HG03139 (cell line): ENCODE results near the gene COPS8.

Source experiments
- ATAC-seq: cut with Tn5 transposase; IDR thresholded peaks from one replicate; pipeline ENCODE4 v1.9.1; 2021; ENCODE audit not compliant: unreplicated experiment

Gene COPS8

DNA sequence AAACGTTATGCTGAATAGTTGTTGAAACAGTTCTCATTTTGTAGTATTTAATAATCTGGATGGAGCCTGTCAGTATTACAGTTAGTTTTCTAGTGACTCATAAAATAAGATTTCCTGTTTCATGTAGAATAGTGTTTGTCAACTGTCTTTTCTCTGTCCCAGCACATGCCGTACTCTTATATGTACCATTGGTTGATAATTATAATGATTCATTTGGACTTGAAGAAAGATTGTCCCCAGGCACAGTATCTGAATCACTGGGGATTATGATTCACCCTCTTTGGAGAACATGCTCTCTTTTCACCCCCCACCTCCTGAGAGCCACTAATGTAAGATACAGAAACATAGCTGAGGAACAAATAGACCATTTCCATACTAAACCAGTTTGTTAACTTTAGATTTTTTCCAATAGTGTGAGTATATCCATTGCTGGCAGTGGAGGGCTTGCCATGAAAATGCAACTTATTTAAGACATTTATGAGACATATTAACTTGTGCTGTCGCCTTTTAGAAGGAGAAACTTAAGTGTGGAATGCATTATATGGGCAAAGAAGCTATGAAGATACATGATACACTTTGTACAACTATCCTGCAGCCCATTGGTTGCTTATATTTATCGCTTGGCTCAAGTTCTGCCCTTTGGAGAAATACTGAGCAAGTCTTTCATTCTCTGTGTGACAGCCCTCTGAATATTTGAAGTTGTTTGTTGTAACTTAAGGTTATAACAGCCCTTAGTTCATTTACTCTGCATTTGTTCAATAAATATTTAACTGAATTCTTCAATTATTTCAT is 12.4 kb downstream of the COPS8 start:
- ATAC-seq: no peak

DNA sequence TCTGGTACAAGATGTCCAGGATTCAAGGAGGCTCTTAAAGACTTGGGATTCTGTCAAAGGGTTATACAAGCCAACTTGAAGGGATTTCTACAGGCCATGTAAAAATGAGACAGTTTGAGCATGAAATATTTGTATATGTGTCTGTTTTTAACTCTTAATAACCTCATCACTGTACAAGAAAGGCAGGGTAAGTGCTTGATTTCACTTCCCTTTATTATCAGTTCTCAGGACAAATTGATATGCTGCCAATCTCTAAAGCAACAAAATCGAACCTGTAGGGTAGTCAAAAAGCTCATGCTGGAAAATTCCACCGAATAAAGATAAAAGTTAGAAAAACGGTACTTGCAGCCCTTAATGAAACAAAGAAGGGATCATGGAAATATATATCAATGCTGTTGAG is 14.1 kb downstream of the COPS8 start:
- ATAC-seq: no peak

DNA sequence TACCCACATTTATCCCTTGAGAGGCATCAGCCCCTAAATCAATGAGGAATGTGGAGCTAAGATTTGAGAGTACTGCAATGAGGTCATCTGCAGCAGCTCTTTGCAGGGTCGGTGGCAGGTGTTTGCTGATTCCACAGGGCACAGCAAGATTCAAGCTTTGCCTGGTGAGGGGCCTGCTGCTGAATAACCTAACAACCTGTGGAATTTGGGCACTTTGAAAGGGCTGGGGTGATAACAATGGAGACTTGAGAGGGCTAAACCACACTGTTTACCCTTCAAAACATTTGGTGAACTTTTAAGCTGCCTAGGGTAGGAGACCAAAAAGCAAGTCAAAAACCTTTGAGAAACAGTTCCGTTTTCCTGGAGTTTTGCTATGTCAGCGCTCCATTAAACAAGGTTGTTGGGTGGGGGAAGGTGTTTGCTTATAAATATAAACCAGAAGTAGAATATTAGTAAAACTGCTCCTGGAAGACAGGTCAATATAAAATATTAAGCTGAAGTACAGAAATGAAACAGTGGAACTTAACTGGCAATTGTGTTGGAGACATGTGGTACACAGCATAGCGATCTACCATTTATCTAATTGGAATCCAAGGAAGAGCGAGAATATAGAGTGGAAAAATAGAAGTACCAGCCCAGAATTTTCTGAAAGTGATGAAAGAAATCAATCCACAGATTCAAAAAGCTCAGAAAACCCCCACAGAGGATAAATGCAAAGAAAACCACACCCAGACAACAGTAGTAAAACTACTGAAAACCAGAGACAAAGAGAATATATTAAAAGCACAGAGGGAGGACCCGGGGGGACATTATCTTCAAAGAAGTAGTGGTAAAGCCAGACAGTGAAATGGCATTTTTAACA is 15.7 kb downstream of the COPS8 start:
- no peak for ATAC-seq

DNA sequence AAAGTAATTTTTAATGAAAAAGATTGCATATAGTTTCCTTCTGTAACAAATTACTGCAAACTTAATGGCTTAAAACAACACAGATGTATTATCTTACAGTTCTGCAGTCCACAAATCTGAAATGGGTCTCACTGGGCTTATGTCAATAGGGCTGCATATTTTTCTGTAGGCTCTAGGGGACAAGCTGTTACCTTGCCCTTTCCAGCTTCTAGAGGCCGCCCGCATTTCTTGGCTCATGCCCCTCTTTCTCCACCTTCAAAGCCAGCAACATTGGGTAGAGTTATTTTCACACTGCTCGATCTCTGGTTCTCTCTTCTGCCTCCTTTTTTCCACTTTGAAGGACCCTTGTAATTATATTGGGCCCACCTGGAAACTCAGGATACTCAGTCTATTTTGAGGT is 16.7 kb downstream of the COPS8 start:
- ATAC-seq: no peak

DNA sequence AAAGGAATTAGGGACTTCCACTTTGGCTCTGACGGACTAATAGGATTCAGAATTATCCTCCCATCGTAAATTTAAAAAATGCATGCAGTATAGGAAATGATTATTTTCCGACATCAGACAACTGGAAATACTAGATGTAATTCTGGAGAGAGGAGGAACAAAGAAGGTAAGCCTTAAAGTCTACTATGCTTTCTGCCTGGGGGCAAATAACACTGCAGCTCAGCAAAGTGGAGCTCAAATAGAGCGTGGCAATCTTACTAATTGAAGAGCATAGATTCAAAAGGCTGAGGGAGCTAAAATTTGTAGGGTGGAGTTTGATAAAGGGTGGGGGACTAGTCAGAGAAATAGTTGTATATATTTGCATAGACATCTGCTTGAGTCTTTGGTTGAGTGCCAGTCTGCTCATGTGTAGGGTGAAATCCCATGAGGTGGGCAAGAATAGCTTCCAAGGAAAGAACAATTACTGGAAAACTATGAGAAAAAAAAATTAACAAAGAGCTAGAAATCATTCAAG is 23.8 kb downstream of the COPS8 start:
- no peak for ATAC-seq

DNA sequence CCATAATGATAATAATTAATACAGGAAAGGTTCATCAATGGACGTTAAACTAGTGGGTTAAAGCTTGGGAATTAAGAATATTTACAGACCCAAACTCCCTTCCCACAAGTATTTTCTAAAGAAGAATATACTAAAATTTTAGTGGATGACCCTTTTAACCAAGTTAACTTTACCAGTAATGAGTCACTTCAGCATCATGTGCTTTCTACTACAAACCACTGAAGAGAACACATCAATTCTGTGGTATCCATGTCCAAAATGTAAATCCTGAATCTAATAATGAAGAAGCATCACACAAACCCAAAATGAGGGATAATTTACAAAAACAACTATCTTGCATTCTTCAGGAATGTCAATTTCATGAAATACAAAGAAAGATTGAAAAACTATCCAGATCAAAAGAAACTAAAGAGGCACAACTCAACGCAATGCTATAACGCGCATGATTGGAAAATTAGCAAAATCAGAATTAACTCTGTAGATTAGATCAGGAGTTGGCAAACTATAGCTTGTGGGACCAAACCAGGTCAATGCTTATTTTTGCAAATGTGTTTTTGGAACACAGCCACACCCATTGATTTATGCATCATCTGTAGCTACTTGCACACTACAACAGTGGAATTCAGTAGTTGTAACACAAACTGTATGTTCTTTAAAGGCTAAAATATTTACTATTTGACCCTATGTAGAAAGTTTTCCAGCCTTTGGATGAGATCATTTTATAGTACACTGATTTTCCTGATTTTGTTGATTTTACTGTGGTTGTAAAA is 27.5 kb downstream of the COPS8 start:
- no peak for ATAC-seq

DNA sequence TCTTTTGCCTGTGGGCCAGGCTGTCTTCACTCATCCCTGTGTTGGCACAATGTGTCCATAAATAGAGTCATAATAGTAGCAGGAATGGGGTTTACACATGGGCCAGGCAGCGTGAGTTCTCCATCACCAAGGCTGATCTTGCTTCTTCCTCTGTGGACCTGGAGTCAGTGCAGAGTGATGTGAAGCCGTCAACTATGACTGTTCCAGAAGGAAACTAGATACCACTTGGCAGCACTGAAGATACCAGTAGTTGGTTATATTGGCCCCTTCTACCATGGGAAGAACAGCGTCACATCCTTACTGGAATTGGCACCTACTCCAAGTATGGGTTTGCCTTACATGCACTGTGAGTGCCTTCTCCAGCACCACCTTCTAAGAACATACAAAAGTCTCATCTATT is 30.2 kb downstream of the COPS8 start:
- no peak for ATAC-seq

DNA sequence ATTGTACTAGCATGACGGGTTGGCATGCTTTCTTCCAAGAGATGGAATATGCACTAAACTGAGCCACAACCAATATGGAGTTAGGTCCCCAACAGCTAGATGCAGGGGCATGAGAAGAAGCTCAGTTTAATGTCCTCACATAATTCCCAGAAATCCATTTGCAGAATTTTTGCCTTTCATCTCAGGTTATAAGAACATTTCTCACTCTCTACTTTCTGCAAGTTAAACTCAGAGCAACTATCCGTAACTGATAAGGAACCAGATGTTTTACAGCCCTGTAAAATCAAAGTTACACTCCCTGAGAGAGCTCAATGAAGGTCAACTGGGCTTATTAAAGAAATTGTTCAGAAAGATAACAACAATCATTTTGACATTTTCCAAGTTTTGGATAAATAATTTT is 30.7 kb downstream of the COPS8 start:
- ATAC-seq: no peak

DNA sequence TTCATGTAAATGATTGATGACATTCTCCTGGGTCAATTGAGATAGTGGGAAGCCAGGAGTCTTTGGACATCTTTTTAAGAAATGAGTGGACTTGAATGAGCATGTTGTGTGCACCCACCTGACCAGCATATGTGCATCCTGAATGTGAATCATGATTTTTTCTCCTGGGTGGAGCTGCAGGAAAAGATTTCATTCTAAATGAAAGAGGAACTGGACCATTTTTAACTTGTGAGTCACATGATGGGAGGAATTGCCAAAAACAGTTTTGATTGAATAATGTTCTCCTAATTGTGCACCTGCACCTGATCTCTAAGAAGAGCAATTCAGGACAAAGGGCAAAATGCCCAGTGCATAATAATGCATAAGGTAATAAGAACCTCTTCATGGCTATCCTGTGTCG is 32.3 kb downstream of the COPS8 start:
- no peak for ATAC-seq

DNA sequence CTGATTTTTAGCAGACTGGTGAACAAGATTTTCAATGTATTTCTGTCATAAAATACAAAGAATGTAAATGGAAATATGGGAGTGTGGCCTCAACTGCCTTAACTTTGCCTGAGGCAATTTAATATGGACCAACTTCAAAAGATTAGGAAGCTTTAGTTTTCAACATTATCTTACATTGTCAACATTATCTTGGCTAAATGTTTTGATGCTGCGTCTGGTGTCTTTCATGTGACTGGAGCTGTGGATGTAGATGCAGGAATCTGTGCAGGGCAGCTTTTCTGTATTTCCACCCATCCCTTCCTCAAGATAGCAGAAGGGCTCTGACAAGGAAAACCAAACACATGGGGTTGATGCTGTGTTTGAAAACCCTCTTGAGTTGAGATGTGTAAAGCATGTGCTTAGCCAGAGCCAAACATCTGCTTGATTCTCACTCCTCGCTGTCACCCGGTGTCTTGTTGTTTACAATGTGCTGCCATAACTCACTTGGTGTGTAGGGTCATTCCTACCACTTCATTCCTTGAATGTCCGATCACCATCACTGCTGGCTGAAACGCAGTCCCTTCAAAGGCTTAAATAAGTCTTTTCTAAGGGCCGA is 33.0 kb downstream of the COPS8 start:
- no peak for ATAC-seq

DNA sequence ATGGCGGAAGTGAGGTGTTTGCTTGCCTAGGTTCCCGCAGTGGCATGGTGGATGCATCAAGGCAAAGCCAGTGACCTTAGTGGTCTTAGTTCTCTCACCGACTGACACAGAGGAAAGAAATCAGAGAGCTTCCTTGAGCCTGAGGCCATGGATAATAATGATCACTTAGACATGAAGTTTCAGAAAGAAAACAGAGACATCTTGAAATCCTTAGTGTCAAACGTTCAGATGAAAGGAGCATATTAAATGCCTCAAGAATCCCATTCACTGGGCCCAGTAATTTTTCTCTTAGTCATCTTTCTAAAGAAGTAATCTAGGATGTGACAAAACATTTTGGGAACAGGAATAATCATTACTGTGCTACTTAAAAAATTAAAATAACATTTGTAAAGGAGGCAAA is 35.2 kb downstream of the COPS8 start:
- ATAC-seq: no peak

DNA sequence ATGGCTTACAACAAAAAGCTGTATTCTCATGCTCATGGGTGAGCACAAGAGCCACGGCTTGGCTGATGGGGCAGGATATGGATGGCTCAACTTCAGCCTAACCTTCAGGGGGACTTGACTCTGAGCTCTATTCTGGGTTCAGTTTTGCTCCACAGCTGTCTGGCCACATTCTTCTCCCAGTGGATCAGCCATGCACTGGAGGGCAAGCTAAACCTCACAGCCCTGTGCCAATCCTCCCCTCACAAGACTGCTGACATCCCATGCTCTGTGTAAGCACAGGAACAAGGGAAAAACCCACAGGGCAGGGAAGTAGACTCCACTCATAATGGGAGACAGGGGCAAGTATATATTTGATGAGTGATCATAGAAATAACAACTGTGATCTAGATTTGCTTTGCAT is 35.6 kb downstream of the COPS8 start:
- ATAC-seq: no peak

DNA sequence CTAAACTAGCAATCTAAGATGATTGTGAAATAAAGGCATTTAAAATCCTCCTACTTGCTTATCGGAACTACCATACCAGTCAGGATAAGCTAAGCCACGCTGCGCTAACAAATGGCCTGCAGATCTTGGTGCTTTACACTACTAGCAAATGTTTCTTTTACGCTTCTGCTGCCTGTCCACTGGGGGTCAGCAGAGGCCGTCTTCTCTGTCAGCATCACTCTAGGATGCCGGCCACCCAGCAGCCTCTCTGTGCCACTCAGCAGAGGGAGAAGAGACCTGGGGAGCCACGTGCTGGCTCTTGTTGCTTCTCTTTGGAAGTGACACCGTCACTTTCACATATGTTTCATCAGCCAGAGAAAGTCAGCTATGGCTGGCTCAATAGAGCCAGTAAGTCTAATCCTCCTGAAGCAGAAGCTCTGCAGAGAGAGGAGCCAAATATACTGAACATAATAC is 36.6 kb downstream of the COPS8 start:
- no peak for ATAC-seq

DNA sequence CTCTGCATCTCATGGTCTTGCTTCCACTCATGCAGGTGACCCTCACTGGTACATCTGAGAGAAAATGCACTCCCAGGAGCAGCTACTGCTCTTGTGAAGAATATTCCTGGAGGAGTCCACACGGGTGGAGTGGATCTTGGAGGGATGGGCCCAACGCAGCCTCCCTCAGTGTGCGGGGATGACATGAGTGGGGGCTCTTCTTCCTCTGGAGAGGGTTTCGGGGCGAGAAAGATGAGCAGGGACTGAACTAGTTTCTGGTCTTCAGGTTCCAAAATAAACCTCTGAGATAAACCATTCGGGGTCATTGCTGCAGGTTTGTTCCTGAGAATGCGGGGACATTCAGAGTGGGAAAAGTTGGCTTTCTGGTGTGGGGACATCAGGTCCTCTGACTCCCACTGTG is 39.1 kb downstream of the COPS8 start:
- ATAC-seq: no peak

DNA sequence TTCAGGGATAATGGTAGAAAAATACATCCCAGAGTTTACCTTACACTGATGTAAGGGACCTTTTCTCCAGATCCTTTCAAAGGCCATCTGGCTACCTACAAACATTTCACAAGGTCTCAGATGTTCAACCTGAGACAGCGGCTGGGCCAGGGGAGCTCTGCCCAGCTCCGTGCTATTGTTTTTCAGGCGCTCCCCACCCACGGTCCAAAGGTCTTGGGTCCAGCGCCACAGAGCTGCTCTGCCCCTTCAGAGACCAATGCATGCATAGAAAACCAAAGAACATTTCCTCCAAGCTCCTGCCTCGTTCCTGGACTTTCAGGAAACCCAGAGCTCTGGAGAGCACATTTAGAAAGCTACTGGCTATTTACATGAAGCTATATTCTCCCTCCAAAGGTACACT is 40.3 kb downstream of the COPS8 start:
- ATAC-seq: no peak

DNA sequence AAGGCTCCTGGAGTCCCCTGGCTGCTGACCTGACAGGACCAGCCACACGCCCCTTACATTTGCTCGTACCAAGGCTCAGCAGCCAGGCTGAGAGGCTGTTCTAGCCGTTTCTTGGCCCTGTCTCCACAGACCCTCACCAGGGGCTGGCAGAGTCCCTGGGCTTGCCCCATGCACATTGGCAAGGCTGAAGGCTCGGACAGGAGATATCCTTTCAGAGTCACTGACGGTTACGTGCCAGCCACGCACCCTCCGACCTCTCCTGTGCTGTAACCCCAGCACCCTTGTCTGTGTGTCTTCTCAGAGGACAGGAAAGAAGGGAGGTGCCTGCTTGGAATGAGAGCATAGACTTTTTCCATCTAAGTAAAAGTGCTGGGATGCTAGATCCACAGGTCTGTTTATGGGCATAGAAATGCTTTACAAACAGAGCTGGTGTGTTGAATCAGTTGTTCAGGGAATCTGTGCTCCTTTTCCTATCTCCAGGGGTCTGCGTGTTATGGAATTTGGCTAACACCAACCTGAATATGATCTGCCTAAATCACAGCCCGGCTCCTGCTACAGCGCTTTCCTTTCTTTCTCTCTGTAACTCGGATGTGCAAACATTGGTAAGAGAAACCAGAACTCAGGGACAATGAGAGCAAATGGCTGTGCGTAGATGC is 41.0 kb downstream of the COPS8 start:
- no peak for ATAC-seq

DNA sequence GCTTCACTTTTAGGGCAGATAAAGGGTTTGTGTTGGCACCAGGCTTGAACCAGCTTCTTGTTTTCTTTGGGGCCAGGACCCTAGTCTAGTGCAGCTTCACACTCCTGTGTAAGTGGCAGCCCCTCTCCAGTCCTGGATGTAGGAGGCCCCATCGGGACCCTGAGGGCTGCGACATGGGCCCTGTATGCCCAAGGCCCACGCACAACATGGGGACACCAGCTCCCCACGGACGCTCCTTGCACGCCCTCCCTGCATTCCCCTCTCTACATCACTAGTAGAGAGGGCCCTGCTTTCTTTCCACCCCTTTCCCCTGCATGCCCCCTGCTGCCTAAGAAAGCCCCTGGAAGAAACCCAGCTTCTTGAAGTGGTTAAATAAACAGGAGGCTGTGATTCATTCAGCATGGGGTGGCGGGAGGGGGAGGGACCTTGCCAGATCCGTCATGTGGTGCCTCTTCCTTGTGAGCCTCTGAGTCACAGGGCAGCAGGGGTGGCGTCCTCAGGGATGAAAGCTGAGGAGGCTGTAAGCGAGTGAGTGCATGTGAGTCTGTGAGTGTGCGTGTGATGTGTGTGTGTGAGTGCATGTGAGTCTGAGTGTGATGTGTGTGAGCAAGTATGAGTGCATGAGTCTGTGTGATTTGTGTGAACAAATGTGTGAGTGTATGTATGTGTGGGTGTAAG is 42.5 kb downstream of the COPS8 start:
- no peak for ATAC-seq

DNA sequence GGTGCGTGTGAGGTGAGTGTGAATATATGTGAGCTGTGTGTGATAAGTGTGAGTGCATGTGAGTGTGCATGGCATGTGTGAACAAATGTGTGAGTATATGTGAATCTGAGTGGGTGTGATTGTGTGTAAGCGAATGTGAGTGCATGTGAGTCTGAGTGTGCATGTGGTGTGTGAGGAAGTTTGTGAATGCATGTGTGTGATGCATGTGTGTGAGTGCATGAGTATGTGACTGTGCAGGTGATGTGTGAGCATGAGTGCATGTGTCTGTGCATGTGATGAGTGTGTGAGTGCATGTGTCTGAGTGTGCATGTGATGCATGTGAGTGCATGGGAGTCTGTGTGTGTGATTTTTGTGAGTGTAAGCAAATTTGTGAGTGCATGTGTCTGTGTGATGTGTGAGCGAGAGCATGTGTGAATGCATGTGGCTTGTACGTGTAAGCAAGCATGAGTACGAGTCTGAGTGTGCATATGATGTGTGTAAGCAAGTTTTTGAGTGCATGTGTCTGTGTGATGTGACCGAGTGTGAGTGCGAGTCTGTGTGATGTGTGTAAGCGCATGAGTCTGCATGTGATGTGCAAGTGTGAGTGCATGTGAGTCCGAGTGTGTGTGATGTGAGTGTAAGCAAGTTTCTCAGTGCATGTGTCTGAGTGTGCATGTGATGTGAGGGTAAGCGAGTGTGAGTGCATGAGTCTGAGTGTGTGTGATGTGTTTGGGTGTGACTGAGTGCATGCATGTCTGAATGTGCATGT is 43.3 kb downstream of the COPS8 start:
- no peak for ATAC-seq

DNA sequence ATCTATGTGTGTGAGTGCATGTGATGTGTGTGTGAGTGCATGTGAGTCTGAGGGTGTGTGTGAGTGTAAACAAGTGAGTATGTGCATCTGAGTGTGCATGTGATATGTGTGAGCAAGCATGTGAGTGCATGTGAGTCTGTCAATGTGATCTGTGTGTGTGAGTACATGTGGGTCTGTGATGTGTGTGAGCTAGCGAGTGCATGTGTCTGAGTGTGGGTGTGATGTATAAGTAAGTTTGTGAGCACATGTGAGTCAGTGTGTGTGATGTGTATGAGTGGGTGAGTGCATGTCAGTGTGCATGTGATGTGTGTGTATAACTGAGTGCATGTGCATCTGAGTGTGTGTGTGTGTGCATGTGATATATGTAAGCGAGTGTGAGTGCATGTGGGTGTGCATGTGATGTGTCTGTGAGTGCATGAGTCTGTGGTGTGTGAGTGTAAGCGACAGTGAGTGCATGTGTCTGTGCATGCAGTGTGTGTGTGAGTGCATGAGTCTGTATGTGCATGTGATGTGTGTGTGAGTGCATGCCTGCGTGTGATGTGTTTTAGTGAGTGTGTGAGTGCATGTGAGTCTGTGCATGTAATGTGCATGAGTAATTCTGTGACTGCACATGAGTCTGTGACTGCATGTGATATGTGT is 44.1 kb downstream of the COPS8 start:
- no peak for ATAC-seq
